GM19324 (cell line): ENCODE results near the gene IRS2.
"Not testable (repeated sequence)": the region's sequence is repeated elsewhere in the genome, so short reads cannot be mapped to it uniquely, and the experiment has no call there.

Experiments
- ATAC-seq: cut with Tn5 transposase; IDR thresholded peaks from one replicate; pipeline ENCODE4 v1.9.1; 2021; ENCODE audit warnings: mild to moderate bottlenecking, moderate library complexity; ENCODE audit not compliant: unreplicated experiment, low FRiP score

IRS2 gene

DNA sequence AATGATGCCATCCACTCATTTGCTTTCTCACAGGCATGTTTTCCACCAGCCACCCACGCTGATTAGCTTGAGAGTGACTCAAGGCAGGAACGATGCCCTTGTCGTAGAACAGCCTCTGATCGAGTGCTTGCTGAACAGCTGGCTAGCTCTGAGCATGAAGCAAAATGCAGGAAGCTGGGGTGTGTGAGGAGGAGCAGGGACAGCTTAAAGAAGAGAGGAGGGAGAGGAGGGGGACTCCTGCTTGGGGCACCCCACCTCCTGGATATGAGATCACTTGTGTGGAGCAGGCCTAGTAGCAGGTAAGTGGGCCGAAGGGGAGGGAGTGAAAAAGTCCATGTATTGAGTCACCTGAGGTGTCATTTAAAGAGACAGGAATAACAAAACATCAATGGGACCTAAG is 48.8 kb downstream of the IRS2 start:
- no peak for ATAC-seq

DNA sequence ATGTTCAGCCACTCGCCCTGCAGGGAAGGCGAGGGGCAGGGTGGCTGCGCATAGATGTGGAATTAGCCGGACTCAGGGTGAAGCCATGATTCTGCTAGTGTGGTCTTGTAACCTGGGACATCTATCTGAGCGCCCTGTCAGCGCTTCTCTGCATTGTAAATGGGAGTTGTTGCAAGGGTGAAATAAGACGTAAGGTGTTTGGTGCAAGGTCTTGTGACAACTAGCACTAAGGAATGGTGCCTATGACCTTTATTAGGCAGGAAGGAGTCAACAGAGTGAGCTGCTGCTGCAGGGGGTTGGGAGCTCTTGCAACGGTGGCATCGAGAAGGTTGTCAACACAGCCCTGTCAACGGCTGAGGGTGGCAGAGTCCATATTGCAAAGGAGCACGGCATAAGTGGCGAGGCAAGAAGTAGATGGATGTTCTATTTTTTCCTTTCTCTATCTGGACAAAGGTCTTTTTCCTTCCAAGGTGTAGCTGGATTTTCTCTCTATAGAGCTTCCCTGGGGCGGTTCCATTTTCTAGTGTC is 49.3 kb downstream of the IRS2 start:
- ATAC-seq, result no peak

DNA sequence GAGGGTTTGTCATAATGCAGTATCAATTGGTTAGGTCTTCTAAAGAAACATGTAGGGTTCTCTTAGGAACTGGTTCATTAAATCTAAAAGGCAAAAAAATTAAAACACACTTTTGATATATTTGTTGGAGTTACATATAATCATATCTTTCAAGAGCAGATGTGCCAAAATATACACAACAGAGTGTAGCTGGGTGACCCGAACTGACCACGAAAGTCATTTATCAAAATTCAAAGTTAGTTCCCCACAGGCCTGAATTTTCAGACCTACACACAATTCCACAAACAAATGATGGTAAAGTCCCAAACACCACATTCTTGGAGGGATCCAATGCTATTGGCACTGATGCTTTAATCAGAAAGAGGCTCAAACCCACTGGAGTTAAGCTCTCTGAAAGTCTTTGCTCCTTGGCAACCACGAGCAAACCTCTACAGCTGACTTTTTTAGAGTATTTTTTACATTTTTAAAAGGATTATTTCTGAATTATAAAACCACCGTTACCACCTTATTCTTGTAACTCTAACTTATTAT is 50.9 kb downstream of the IRS2 start:
- ATAC-seq, result no peak

DNA sequence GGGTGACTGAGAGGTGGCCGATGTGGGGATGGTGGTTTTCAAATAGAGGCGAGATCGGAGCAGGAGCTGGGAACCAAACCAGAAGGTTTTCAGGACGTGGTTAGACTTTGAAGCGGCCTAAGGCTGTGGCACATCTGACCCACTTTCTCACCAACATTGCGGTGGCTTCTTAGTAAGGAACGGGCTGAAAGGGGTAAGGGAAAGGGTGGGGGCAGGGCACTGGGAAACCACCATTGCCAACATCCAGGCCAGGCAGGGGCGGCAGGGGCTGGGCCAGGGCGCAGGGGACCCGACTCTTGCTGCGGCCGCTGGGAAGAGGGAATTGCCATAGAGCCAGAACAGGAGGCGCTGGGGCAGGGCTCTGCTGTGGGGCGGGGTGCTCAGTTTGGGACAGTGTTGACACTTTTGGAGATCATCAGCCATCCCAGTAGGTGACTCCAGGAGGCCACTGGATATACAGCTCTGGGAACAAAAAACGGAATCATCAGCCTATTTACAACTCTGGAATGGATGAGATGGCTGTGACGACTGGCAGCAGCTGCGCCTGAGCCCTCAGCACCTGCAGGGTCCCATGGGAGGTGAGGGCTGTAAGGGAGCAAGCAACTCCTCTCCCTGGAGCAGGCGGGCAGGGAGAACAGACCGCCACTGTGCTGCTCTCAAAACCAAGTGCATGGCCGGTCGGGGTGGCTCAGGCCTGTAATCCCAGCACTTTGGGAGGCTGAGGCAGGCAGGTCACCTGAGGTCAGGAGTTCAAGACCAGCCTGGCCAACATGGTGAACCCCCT is 52.2 kb downstream of the IRS2 start:
- no peak for ATAC-seq

DNA sequence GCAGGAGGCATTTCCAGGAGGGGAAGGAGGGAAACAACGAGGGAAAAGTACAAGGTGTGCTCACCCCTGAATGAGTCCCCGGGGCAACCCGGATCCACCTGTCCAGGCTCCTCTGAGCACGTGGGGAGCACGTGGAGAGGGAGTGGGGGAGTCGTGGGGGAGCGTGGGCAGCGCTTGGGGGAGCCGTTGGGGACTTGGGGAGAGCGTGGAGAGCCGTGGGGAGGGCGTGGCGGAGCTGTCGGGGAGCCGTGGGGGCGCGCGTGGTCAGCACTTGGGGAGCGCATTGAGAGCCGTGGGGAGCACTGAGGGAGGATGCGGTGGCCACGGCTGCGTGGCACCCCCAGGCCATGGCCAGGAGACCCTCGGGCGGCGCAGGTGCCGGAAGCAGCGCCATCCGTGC is 52.8 kb downstream of the IRS2 start:
- no peak for ATAC-seq

DNA sequence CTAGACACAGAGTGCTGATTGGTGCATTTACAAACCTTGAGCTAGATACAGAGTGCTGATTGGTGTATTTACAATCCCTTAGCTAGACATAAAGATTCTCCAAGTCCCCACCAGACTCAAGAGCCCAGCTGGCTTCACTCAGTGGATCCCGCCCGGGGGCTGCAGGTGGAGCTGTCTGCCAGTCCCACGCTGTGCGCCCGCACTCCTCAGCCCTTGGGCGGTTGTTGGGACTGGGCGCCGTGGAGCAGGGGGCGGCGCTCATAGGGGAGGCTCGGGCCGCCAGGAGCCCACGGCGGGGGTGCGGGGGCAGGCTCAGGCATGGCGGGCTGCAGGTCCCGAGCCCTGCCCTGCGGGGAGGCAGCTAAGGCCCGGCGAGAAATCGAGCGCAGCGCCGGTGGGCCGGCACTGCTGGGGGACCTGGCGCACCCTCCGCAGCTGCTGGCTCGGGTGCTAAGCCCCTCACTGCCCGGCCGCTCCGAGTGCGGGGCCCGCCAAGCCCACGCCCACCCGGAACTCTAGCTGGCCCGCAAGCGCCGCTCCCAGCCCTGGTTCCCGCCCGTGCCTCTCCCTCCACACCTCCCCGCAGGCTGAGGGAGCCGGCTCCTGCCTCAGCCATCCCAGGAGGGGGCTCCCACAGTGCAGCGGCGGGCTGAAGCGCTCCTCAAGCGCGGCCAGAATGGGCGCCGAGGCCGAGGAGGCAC is 53.8 kb downstream of the IRS2 start:
- ATAC-seq, result not testable (repeated sequence)

DNA sequence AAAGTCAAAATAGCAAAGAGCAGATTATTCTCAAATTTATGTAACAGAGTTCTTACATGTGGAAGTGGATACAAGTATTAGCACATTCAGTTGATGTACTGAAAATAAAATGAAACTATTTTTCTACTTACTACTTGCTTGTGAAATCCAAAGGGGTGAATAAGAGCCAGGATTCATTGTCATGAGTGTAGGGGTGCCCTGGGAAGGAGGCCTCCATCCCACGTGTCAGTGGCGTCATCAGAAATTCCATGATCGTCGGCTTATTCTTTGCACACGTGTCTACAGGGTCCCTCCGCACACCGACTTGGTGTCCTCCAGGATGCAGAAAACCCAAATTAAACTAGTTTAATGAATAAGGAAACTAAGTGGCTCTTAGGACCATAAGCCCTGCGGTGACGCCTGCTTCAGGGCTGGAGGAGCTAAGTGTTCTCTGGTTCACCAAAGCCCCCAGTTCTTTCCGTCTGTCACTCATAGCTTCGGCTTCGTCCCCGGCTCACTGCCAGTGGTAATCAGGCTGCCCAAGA is 55.5 kb downstream of the IRS2 start:
- no peak for ATAC-seq

DNA sequence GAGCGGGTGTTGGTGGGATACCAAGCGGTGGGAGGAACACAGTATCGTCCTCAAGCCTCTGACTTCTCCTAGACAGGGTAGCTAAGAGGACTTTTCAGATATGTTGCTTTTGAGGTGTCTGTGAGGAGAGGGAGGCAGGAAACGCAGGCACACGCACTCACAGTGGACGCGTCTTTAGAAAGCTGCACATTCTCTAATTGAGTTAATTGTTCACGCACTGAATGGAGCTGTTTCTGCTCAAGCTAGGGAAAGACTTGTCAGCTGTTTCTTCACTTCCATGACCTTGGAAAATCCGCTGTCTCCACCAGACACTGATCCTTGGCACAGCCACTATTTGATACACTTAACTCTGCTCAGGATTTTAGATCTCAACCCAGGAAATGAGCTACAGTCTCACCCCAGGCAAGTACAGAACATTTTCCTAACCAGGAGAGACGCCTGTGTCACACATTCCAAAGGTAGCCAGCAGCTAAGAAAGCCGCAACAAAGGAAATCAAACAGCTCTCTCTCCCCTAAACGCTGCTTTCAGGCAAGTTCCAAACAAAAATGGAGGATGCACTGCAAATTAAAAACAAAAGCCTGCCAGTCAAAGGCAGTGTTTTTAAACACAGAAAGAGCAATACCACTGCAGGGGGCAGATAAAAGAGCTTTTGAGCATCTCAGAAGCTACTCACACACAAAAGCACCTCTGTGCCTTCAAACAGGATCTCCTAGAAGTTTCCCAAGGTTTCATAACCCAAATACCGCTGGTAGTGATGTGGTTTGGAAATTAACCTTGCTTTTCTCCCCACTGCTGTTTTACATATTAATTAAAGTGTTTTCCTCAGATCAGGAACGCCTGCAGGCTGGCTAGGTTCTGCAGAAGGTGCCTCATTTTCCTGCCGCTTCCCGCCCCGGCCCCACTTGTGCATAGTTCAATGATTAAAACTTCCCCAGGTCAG is 57.3 kb downstream of the IRS2 start:
- ATAC-seq, result no peak

DNA sequence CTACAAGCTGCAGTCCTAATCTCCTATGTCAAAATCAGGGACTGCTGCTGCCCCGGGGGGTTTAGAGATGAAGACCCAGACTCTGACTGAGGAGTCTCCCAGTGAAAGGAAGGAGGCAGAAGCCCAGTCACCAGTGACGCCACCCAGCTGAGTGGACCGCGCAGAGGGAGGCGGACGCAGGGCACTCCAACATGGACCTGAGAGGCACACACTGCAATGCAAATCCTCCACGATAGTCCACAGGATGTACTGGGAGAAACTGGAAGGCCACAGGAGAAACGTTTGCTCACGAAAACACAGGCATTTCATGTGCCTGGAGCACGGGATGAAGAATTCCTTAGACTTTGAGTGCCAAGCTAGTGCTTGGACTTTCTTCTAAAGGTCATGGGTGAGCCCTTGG is 58.3 kb downstream of the IRS2 start:
- ATAC-seq, result no peak

DNA sequence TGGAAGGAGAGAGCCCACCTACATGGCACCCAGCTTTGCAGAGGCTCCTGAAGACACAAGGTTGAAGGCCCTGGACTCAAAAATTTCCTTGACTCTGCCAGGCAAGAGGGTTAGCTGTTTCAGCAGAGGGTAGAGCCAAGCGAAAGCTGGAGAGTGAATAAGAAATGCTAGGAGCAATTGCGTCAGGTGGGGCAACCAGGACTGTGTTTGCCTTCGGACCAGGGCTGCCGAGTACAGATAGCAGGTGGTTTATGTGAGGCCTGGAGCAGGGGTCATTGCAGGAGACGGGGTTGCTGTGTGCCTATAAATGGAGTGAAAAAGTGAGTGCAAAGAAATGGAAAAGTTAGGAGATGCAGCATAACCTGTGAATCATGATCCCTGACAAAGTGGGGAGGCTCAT is 59.1 kb downstream of the IRS2 start:
- ATAC-seq, result no peak

DNA sequence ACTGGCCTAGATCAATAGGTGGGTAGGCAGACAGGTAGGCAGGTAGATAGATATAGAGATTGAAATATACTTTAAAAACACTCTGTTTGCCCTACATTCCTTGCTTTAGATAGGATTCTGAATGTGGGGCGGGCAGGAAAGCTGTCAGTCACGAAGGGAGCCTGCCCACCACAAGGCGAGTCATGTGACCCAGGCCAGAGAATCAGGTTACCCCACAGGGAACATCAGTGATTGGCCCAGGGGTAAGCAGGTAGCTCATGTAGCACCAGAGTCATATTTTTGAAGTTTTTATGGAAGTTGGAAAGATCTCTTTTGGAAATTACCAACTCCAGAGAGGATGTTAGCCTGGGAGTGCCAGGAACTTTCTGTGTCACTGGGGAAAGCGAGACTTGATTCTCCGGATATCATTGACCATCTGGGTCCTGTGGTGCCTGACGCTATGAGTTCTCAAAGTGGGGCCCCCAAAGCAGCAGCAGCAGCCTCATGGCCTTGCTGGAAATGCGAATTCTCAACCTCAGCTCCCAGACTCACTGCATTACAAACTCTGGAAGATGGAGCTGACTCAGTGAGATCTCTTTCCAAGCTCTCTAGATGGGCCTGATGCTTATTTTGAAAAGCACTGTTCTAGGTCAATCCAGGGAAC is 60.3 kb downstream of the IRS2 start:
- ATAC-seq, result no peak

DNA sequence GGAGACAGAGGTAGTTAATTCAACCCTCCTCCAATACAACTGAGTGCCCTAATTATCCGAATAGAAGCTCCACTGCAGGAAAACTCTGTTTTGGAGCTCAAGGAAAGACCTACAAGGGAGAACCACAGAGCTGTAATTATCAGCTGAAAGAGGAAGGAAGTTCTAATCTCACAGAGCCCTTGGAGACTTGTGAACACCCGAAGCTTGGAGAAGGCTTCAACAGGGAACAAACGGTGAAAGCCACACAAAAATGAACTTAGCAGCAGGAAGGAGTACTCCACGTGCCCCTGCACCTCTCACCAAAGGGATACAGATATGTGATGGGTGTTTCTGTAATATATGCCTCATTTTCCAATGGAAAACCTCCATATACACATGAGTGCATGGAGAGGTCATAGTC is 61.1 kb downstream of the IRS2 start:
- no peak for ATAC-seq

DNA sequence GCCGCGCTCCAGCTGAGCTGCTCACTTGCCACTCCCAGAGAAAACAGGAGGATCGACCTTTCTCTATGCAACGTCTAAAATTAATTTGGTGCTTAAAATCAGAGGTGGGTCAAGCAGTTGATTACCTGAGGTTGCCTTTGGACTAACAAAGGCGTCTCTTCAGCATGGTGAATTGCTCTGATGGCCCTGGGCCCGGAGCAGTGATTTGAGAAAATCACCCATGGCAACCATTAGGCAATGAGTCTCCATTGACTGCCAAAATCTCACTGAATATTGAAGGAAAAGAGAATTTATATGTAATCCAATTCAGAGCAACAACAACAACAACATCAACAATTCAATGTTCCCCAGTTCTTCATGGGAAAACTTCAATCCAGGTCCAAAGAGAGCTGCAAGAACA is 61.8 kb downstream of the IRS2 start:
- no peak for ATAC-seq

DNA sequence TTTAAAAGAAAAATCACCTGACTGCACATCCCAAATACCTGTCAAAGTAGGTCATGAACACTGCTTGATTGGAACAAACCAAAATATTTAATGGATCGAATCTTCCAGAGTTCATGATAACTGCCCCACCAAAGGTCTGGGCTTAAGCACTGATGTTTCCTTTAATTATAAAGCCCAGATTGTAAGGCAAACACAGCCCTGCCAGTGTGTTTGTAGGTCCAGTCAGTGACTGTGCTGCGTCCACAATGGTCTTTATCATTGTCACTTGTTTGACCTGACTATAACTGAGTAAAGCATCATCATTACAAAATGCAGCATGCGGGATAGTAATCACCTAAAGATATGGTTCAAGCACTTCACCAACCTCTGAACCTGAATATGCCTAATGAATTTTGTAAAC is 63.3 kb downstream of the IRS2 start:
- no peak for ATAC-seq

DNA sequence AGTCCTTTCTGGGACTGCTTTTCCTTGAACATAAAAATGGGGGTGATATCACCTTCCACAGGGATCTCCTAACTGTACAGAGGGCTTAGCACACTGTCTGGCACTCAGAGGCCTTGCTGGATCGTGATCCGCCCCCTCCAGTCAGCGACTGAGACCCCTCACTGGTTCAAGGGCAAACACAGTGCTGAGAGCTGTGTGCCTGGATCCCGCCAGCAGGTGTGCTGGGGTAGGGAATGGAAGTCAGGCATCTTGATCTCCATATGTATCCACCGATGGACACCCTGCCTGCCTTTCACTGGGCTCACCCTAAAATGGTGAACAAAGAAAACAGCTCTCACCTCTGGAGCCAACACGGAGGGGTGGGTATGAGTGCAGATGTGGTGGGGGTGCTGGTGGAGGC is 64.3 kb downstream of the IRS2 start:
- no peak for ATAC-seq

DNA sequence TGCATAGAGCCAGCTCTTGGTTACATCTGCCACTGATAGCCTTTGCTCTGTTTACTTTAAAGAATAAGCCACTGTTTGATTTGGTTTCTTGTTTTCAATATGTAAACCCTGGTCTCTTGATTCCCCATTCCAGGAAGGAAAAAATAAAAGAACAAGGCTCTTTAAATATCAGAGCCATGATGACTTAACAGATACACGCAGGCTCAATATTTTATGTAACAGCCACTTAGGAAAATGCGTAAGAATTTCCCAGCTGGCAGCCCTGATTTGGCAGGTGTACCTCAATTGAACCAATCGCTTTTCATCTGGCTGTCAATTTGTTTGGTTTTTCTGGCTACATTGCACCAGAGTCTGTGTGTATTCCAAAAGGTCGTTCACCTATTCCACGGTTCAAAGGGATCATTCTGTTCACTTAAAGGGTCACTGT is 65.6 kb downstream of the IRS2 start:
- no peak for ATAC-seq

DNA sequence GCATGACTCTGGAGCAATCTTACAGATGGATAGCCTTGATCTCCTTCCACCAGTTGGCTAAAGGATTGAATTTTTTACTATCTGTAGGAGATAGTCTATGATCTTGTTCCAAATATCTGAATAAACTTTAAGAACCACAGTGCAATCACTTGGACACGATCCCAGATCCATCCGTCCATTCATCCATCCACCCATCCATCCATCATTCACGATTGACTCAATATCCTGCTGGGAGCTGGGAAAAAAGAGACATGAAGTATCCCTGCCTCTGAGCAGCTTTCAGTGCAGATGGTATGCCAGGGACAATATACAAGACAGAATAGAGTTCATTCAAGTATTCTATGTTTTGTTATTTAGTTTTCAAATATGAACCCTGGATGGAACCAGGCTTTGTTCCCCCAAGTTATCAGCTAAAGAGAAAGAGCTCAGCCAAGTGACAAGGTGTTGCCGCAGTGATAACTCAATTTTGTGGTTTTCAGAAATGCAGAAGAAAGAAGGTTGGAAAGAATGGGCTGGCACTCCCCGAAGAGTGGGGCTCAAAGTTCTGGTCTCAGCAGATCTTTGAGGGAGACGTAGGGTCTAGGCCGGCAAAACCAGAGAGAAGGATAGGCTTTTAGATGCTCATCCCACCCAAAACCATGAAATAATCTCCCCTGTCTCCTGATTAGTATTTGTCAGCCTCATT is 66.3 kb downstream of the IRS2 start:
- no peak for ATAC-seq

DNA sequence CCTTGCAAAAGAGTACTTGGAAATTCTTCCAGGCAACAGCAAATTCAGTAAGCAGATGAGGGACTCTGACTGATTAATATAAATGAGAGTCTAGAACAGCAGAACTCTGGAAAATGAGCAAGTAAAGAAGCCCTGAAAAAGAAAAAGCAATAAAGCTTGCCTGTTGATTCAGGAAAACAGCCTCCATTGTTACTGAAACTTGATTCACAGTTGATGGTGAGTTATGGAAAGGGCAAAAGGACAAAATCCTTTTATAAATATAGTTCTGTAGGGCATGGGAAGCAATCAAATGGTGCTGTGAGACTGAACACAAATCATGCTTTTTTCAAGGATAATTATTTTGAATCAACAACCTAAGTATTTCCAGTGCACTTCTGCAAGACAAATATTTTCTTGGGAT is 67.7 kb downstream of the IRS2 start:
- no peak for ATAC-seq

DNA sequence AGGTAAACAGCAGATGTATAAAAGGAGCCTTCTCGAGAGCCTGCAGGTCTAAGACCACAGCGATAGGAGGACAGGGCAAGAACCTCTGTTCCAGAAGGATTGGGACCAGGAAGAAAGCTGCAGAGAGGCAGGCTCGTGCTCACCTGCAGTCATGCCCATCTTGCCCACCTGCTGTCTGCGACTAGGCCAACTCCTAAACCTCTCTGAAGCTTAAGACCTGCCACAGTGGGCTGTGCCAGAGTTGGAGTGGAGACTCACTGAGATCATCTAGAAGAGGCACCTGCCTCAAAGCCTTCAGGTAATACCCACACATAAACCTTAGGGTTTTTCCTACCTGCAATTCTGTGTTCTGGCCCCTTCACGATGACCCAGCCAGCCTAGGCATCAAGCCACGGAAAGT is 68.7 kb downstream of the IRS2 start:
- no peak for ATAC-seq
